Keratinocyte (primary cell): ENCODE measurements around the gene MT1E.

Experiments
- EZH2 ChIP-seq: IDR thresholded peaks from one replicate; pipeline ENCODE4 v1.6.1; 2012; ENCODE audit warnings: inconsistent platforms, mild to moderate bottlenecking, low read length, moderate library complexity
- TF ChIP-seq, protein P1 (sequence below), 3 experiments: IDR thresholded peaks in 1 of 3; conservative IDR thresholded peaks in 1 of 3; optimal IDR thresholded peaks in 1 of 3; 2 replicates in 2 of 3; 3 replicates in 1 of 3; pipeline versions ENCODE3 to v1.5.1; 2011; ENCODE audit warnings: low read length in 3 of 3, mild to moderate bottlenecking in 3 of 3, moderate library complexity in 2 of 3, control low read depth in 1 of 3, inconsistent platforms in 1 of 3; ENCODE audit not compliant: insufficient read depth in 2 of 3; ENCODE audit errors: extremely low read depth in 1 of 3

DNA sequence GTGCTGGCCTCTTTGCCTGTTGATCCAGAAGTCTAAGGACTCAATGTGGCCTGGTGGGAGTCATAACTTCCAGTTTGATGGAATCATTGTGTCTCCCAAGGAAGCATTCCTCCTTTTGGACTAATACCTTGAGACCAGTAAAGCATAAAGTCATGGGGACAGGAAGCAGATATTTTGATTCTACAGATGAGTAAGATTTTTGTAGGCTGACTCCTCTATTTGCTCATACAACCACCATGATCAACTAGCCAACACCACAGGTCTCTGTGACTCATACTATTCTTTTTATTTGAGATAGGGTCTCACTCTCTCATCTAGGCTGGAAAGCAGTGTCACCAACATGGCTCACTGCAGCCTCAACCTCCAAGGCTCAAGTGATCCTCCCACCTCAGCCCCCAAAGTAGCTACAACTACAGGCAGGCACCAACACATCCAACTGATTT lies 11.0 kb upstream of the MT1E start:
- TF ChIP-seq, protein P1, sequence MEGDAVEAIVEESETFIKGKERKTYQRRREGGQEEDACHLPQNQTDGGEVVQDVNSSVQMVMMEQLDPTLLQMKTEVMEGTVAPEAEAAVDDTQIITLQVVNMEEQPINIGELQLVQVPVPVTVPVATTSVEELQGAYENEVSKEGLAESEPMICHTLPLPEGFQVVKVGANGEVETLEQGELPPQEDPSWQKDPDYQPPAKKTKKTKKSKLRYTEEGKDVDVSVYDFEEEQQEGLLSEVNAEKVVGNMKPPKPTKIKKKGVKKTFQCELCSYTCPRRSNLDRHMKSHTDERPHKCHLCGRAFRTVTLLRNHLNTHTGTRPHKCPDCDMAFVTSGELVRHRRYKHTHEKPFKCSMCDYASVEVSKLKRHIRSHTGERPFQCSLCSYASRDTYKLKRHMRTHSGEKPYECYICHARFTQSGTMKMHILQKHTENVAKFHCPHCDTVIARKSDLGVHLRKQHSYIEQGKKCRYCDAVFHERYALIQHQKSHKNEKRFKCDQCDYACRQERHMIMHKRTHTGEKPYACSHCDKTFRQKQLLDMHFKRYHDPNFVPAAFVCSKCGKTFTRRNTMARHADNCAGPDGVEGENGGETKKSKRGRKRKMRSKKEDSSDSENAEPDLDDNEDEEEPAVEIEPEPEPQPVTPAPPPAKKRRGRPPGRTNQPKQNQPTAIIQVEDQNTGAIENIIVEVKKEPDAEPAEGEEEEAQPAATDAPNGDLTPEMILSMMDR (optimal IDR thresholded peaks at IDR 0.05 in 1 of 3, IDR thresholded peaks at IDR 0.05 in 1 of 3, conservative IDR thresholded peaks at IDR 0.05 in 1 of 3; ENCODE audit: extremely low read depth in 1 of 3, insufficient read depth in 2 of 3, low read length in 3 of 3): no peak
- TF ChIP-seq EZH2: no peak
